Measurements from ENCODE around the gene PSKH1. TPM values are rescaled to one million over a fixed set of nuclear protein-coding genes. Genes with fewer than 3 reads are reported as not detected.

Gene PSKH1
- total and polyA plus RNA-seq, 4 donors: 11.8 to 32.9 (median 21.2) TPM

- Histone ChIP-seq H3K9ac (ENCODE audit: insufficient read depth in 1 of 2, low read length in 2 of 2) (no peak overlapping the region), H3K27ac (ENCODE audit: low read depth in 1 of 2, low read length in 1 of 2) (no peak overlapping the region), H3K4me3 (no peak overlapping the region), H3K36me3 (ENCODE audit: control insufficient read depth in 4 of 4, insufficient read depth in 4 of 4, low read length in 4 of 4) (peaks cover 10 to 82% (median 60%) of the 10 kb centered on the region in 4 donors), H3K4me1 (ENCODE audit: control insufficient read depth in 5 of 5, insufficient read depth in 5 of 5, low read length in 5 of 5) (peaks cover 0 to 8% (median 3%) of the 10 kb centered on the region in 5 donors), H3K9me3 (ENCODE audit: control insufficient read depth in 4 of 4, insufficient read depth in 3 of 4, low read length in 3 of 4) (no peaks in the 10 kb centered on the region), H3K27me3 (ENCODE audit: control insufficient read depth in 3 of 3, insufficient read depth in 3 of 3, low read length in 2 of 3) (no peaks in the 10 kb centered on the region)
- ATAC-seq (ENCODE audit: insufficient read depth, low FRiP score) (no peak), DNase-seq (no peak)
- 91 to 94% methylated on average over 5 of the region's 5 CpGs for WGBS, 2 donors
- no peak for TF ChIP-seq CTCF (IDR thresholded peaks at IDR 0.05; ENCODE audit: control extremely low read depth, extremely low read depth)
These were observed 13.1 kb upstream of the PSKH1 start for GRCh38 chr16:67879936-67880335.

GRCh38 chr16:67880584-67880983 is 12.5 kb upstream of the PSKH1 start:
- Histone ChIP-seq H3K36me3 (ENCODE audit: control insufficient read depth in 4 of 4, insufficient read depth in 4 of 4, low read length in 4 of 4) (peaks cover 10 to 81% (median 59%) of the 10 kb centered on the region in 4 donors), H3K9ac (ENCODE audit: insufficient read depth in 1 of 2, low read length in 2 of 2) (no peak overlapping the region), H3K27me3 (ENCODE audit: control insufficient read depth in 3 of 3, insufficient read depth in 3 of 3, low read length in 2 of 3) (no peaks in the 10 kb centered on the region), H3K9me3 (ENCODE audit: control insufficient read depth in 4 of 4, insufficient read depth in 3 of 4, low read length in 3 of 4) (no peaks in the 10 kb centered on the region), H3K4me3 (no peak overlapping the region), H3K4me1 (ENCODE audit: control insufficient read depth in 5 of 5, insufficient read depth in 5 of 5, low read length in 5 of 5) (peaks cover 0 to 11% (median 3%) of the 10 kb centered on the region in 5 donors), H3K27ac (ENCODE audit: low read depth in 1 of 2, low read length in 1 of 2) (no peak overlapping the region)
- TF ChIP-seq CTCF (IDR thresholded peaks at IDR 0.05; ENCODE audit: control extremely low read depth, extremely low read depth): no peak
- ATAC-seq (ENCODE audit: insufficient read depth, low FRiP score): no peak
- 94 to 96% methylated on average over 13 of the region's 13 CpGs for WGBS, 2 donors
- DNase-seq: no peak

GRCh38 chr16:67881621-67882161 is 11.4 kb upstream of the PSKH1 start:
- WGBS, 2 donors: 93 to 94% methylated on average over 21 of the region's 21 CpGs

More at GRCh38 chr16:67881621-67882161, 11.4 kb upstream of the PSKH1 start:
- Histone ChIP-seq H3K4me1 (ENCODE audit: control insufficient read depth in 5 of 5, insufficient read depth in 5 of 5, low read length in 5 of 5) (peaks cover 0 to 11% (median 3%) of the 10 kb centered on the region in 5 donors), H3K9ac (ENCODE audit: insufficient read depth in 1 of 2, low read length in 2 of 2) (no peak overlapping the region), H3K4me3 (no peak overlapping the region), H3K36me3 (ENCODE audit: control insufficient read depth in 4 of 4, insufficient read depth in 4 of 4, low read length in 4 of 4) (peaks cover 10 to 79% (median 59%) of the 10 kb centered on the region in 4 donors), H3K27ac (ENCODE audit: low read depth in 1 of 2, low read length in 1 of 2) (peak overlapping the region in 1 of 2 donors; percentile 63), H3K27me3 (ENCODE audit: control insufficient read depth in 3 of 3, insufficient read depth in 3 of 3, low read length in 2 of 3) (no peaks in the 10 kb centered on the region), H3K9me3 (ENCODE audit: control insufficient read depth in 4 of 4, insufficient read depth in 3 of 4, low read length in 3 of 4) (no peaks in the 10 kb centered on the region)
- DNase-seq (no peak), ATAC-seq (ENCODE audit: insufficient read depth, low FRiP score) (no peak)
- no peak for TF ChIP-seq CTCF (IDR thresholded peaks at IDR 0.05; ENCODE audit: control extremely low read depth, extremely low read depth)

Measured in lung (tissue), 12 donors.